Activated CD8-positive, alpha-beta memory T cell treated with anti-CD3 and anti-CD28 coated beads, Interleukin-2, amount 50 U/mL, for 1 hour (primary cell): Measurements from ENCODE around the gene SOX11.

Source experiments
- DNase-seq: peaks from one replicate; pipeline ENCODE4 v3.0.0-alpha.2; 2020; ENCODE audit errors: extremely low read depth

The SOX11 gene

GRCh38 chr2:5691221-5691984 is 781 bp upstream of the SOX11 start:
- DNase-seq: no peak

- DNase-seq: no peak
These were observed 540 bp downstream of the SOX11 start for GRCh38 chr2:5692561-5693286.

- no peak for DNase-seq
These were observed 1.4 kb downstream of the SOX11 start for GRCh38 chr2:5693287-5694201.

- DNase-seq: no peak
These were observed 2.1 kb downstream of the SOX11 start for GRCh38 chr2:5694306-5694705.

GRCh38 chr2:5695654-5696403 is 3.6 kb downstream of the SOX11 start:
- no peak for DNase-seq

GRCh38 chr2:5696404-5696944 is 4.3 kb downstream of the SOX11 start:
- no peak for DNase-seq

- DNase-seq: no peak
These were observed 4.8 kb downstream of the SOX11 start for GRCh38 chr2:5696945-5697521.

- no peak for DNase-seq
These were observed 5.4 kb downstream of the SOX11 start for GRCh38 chr2:5697562-5697961.

GRCh38 chr2:5698134-5698533 is 6.0 kb downstream of the SOX11 start:
- no peak for DNase-seq

- no peak for DNase-seq
These were observed 7.8 kb downstream of the SOX11 start for GRCh38 chr2:5699963-5700362.

GRCh38 chr2:5700551-5700950 is 8.4 kb downstream of the SOX11 start:
- no peak for DNase-seq

GRCh38 chr2:5701266-5701665 is 9.1 kb downstream of the SOX11 start:
- no peak for DNase-seq

- DNase-seq: no peak
These were observed 11.0 kb downstream of the SOX11 start for GRCh38 chr2:5703166-5703565.

GRCh38 chr2:5705490-5705889 is 13.3 kb downstream of the SOX11 start:
- no peak for DNase-seq

- no peak for DNase-seq
These were observed 14.7 kb downstream of the SOX11 start for GRCh38 chr2:5706717-5707455.

- no peak for DNase-seq
These were observed 18.4 kb downstream of the SOX11 start for GRCh38 chr2:5710615-5711014.

GRCh38 chr2:5713101-5713500 is 20.9 kb downstream of the SOX11 start:
- DNase-seq: no peak

- no peak for DNase-seq
These were observed 27.6 kb downstream of the SOX11 start for GRCh38 chr2:5719629-5720334.

GRCh38 chr2:5720426-5720825 is 28.2 kb downstream of the SOX11 start:
- no peak for DNase-seq

- DNase-seq: no peak
These were observed 30.1 kb downstream of the SOX11 start for GRCh38 chr2:5722236-5722635.
